K562 (cell line): ENCODE data around the gene ANKDD1A. TPM values are rescaled to one million over a fixed set of nuclear protein-coding genes. Genes with fewer than 3 reads are reported as not detected.

Experiments
- ATAC-seq: fragments of 200-7000 bp; cut with Tn5 transposase; 3 replicates; pipeline ENCODE4 v1.9.1; 2020; ENCODE audit warnings: moderate library complexity
- BruUV-seq: library from RNA; stranded (reverse); fragments of 400-500 nt; replicated peaks from 2 replicates; lab custom pipeline; 2021; lab: Mats Ljungman, UMichigan
- CTCF ChIA-PET: fragments of 300-600 bp; formaldehyde crosslinking; extraction: SDS; loops from one replicate; lab custom pipeline; 2021; ENCODE audit warnings: low intra/inter-chr PET ratio; lab: Yijun Ruan, JAX
- POLR2A ChIA-PET: fragments of 300-600, 350-650 bp; sonication (Branson Sonifier 250); formaldehyde crosslinking; extraction: SDS; loops from one replicate; lab custom pipeline; 2021; ENCODE audit warnings: antibody characterized with exemption, inconsistent platforms; lab: Yijun Ruan, JAX
- DNase-seq, 4 experiments: peaks; one replicate each; pipeline versions ENCODE4 v3.0.0 to v3.0.0-alpha.2; 2011 to 2018; ENCODE audit warnings: low spot score in 3 of 4, mixed read lengths in 3 of 4; ENCODE audit errors: extremely low read depth in 1 of 4
- FAIRE-seq: peaks from 2 replicates; lab custom pipeline; 2011; peaks lifted over from hg19 to GRCh38; lab: Jason Lieb, UNC
- H2AFZ ChIP-seq: 2 replicates; pipeline ENCODE4 v1.6.0; 2011; ENCODE audit warnings: low read depth, low read length, control low read depth, inconsistent platforms
- H3K27ac ChIP-seq: fragments of 200-600 bp; 3 replicates; pipeline ENCODE4 v1.8.0; 2011; ENCODE audit warnings: low read depth, mild to moderate bottlenecking, control low read depth, inconsistent platforms, low read length, moderate library complexity, mixed read lengths; ENCODE audit errors: extremely low read depth
- H3K27me3 ChIP-seq, 2 experiments: fragments of 300-600 bp in 1 of 2; 2 replicates in 1 of 2; 3 replicates in 1 of 2; pipeline versions ENCODE4 v1.6.0 to v1.8.0; 2011; ENCODE audit warnings: inconsistent platforms in 2 of 2, low read length in 2 of 2, mild to moderate bottlenecking in 1 of 2, mixed read lengths in 1 of 2, moderate library complexity in 1 of 2; ENCODE audit not compliant: control insufficient read depth in 2 of 2, insufficient read depth in 2 of 2
- H3K36me3 ChIP-seq: fragments of 300-600 bp; 3 replicates; pipeline ENCODE4 v1.8.0; 2011; ENCODE audit warnings: mild to moderate bottlenecking, low read length, inconsistent platforms; ENCODE audit not compliant: control insufficient read depth, insufficient read depth
- H3K4me1 ChIP-seq, 2 experiments: fragments of 200-600 bp in 1 of 2; replicated peaks in 1 of 2; 2 replicates in 1 of 2; 3 replicates in 1 of 2; pipeline versions ENCODE4 v1.5.1 to v1.8.0; 2011; ENCODE audit warnings: inconsistent platforms in 2 of 2, low read length in 2 of 2, mild to moderate bottlenecking in 1 of 2, mixed read lengths in 1 of 2, moderate library complexity in 1 of 2; ENCODE audit not compliant: control insufficient read depth in 2 of 2, insufficient read depth in 2 of 2
- H3K4me2 ChIP-seq: 2 replicates; pipeline ENCODE4 v1.6.1; 2011; ENCODE audit warnings: low read length, control low read depth, inconsistent platforms, mixed read lengths; ENCODE audit not compliant: insufficient read depth
- H3K4me3 ChIP-seq: fragments of 200-600 bp; sonication (generic), shearing (Covaris generic); 2 replicates; pipeline ENCODE4 v1.5.1; 2016; ENCODE audit warnings: control low read depth, inconsistent platforms
- H3K79me2 ChIP-seq: fragments of 200-600 bp; 3 replicates; pipeline ENCODE4 v1.8.0; 2011; ENCODE audit warnings: low read length, inconsistent platforms; ENCODE audit not compliant: control insufficient read depth, insufficient read depth
- H3K9ac ChIP-seq, 2 experiments: 2 replicates each; pipeline versions ENCODE4 v1.6.0 to v1.6.1; 2011; ENCODE audit warnings: low read depth in 2 of 2, low read length in 2 of 2, control low read depth in 1 of 2, inconsistent platforms in 1 of 2, mild to moderate bottlenecking in 1 of 2, mixed read lengths in 1 of 2; ENCODE audit not compliant: insufficient read depth in 1 of 2
- H3K9me1 ChIP-seq: one replicate; pipeline ENCODE4 v1.6.0; 2011; ENCODE audit warnings: inconsistent platforms, mild to moderate bottlenecking, low read length, moderate library complexity; ENCODE audit not compliant: control insufficient read depth, insufficient read depth
- H3K9me3 ChIP-seq: replicated peaks from 2 replicates; pipeline ENCODE4 v1.5.1; 2011; ENCODE audit warnings: low read depth, low read length, inconsistent platforms; ENCODE audit not compliant: control insufficient read depth, insufficient read depth
- H4K20me1 ChIP-seq: replicated peaks from 2 replicates; pipeline ENCODE4 v1.6.1; 2011; ENCODE audit warnings: low read length, inconsistent platforms, mixed read lengths; ENCODE audit not compliant: control insufficient read depth, insufficient read depth
- CBFA2T3 ChIP-seq: fragments of 450-650 bp; IDR thresholded peaks from 2 replicates; pipeline ENCODE4 v1.6.1; 2017
- CTBP1 ChIP-seq: fragments of 450-650 bp; IDR thresholded peaks from 2 replicates; pipeline ENCODE4 v1.6.1; 2016; ENCODE audit warnings: borderline replicate concordance
- ETV1 ChIP-seq: fragments of 450-650 bp; conservative IDR thresholded peaks from 2 replicates; pipeline ENCODE4 v1.6.1; 2016; ENCODE audit warnings: missing genetic modification characterization, control low read depth, low read depth, missing compliant biosample characterization
- GTF2F1 ChIP-seq: IDR thresholded peaks from 2 replicates; pipeline ENCODE4 v1.6.1; 2011; ENCODE audit warnings: low read depth, low read length, improper control_type of control experiment
- HDAC6 ChIP-seq: IDR thresholded peaks from 2 replicates; pipeline ENCODE4 v1.6.1; 2012; ENCODE audit warnings: low read depth, mild to moderate bottlenecking, control low read depth, inconsistent platforms, low read length, moderate library complexity
- HDGF ChIP-seq: fragments of 450-650 bp; IDR thresholded peaks from 2 replicates; pipeline ENCODE4 v1.6.1; 2016
- HMG20A ChIP-seq: fragments of 450-650 bp; formaldehyde crosslinking; conservative IDR thresholded peaks from 2 replicates; pipeline ENCODE4 v1.4.0; 2020; ENCODE audit warnings: mild to moderate bottlenecking, mixed read lengths
- JUND ChIP-seq, 2 experiments: IDR thresholded peaks; 2 replicates in 1 of 2; 3 replicates in 1 of 2; pipeline ENCODE4 v1.6.1; 2011; ENCODE audit warnings: borderline replicate concordance in 2 of 2, low read depth in 2 of 2, low read length in 2 of 2, improper control_type of control experiment in 1 of 2, missing biosample characterization in 1 of 2, missing genetic modification characterization in 1 of 2, missing genetic modification reagents in 1 of 2
- MAFK ChIP-seq: IDR thresholded peaks from 2 replicates; pipeline ENCODE4 v1.6.1; 2011; ENCODE audit warnings: low read length, improper control_type of control experiment
- PHF21A ChIP-seq: fragments of 450-650 bp; IDR thresholded peaks from 2 replicates; pipeline ENCODE4 v1.6.1; 2017; ENCODE audit warnings: low read depth, borderline replicate concordance
- SAP30 ChIP-seq: fragments of 200-600 bp; sonication (generic); IDR thresholded peaks from 2 replicates; pipeline ENCODE4 v1.6.1; 2012; ENCODE audit warnings: borderline replicate concordance, low read depth, mild to moderate bottlenecking, moderate library complexity, low read length, control low read depth, inconsistent platforms; ENCODE audit not compliant: insufficient read depth, poor library complexity, severe bottlenecking
- SRSF1 ChIP-seq: fragments of 200-400 bp; formaldehyde crosslinking; IDR thresholded peaks from 2 replicates; pipeline ENCODE4 v1.6.1; 2017; ENCODE audit warnings: mild to moderate bottlenecking, low read depth, low read length, moderate library complexity
- WGBS: fragments of 100-300 bp; shearing (Covaris generic); methylation state at CpG from one replicate; pipeline ENCODE4 v1.1.6; 2016; ENCODE audit warnings: low coverage, mixed read lengths; ENCODE audit not compliant: insufficient coverage; ENCODE audit errors: missing lambda C conversion rate; 5-methylcytosine and 5-hydroxymethylcytosine counted together
- in situ Hi-C: fragments of 300-500 bp; cut with MboI; formaldehyde crosslinking; loops from 4 replicates; pipeline ENCODE4 v1.15.0; 2018; ENCODE audit warnings: inconsistent platforms, mixed read lengths
- intact Hi-C: fragments of 100-400 bp; cut with micrococcal nuclease; formaldehyde crosslinking; loops from 2 replicates; pipeline ENCODE4 v1.14.2; 2022
- polyA plus RNA-seq, 8 experiments: library from polyadenylated mRNA; depleted of rRNA in 4 of 8; stranded (reverse) in 5 of 8; unstranded in 3 of 8; fragments of >200 nt; fragmentation: Nextera tagmentation in 2 of 8; fragmentation: Illumina TruSeq in 1 of 8; extraction: Ambion mirVana in 2 of 8; extraction: Trizol in 1 of 8; gene quantifications; 2 replicates each; pipeline versions ENCODE4 v1.2.1 to v1.2.3, GENCODE V29; 2011 to 2014; ENCODE audit warnings: inconsistent platforms in 1 of 8, missing spikeins in 1 of 8
- total RNA-seq, 7 experiments: library from RNA; depleted of rRNA in 6 of 7; stranded (reverse); fragments of >200 nt in 6 of 7; fragmentation: Illumina TruSeq in 2 of 7; extraction: Trizol in 2 of 7; gene quantifications; 2 replicates each; pipeline versions ENCODE4 v1.2.1 to v1.2.3, GENCODE V29; 2011 to 2021; ENCODE audit warnings: low replicate concordance in 1 of 7
- TF ChIP-seq, protein P1 (sequence below): fragments of 250-450 bp; sonication (Bioruptor Pico); IDR thresholded peaks from 2 replicates; pipeline ENCODE4 v1.8.0; 2021; ENCODE audit warnings: moderate library complexity, mild to moderate bottlenecking, inconsistent platforms
- TF ChIP-seq, protein P2 (sequence below), 2 experiments: IDR thresholded peaks in 1 of 2; conservative IDR thresholded peaks in 1 of 2; 2 replicates each; pipeline ENCODE4 v1.6.1; 2016; ENCODE audit warnings: low read depth in 2 of 2, mild to moderate bottlenecking in 1 of 2, missing compliant biosample characterization in 1 of 2, missing genetic modification characterization in 1 of 2, moderate library complexity in 1 of 2
- TF ChIP-seq, protein P3 (sequence below): fragments of 450-650 bp; IDR thresholded peaks from 2 replicates; pipeline ENCODE4 v1.6.1; 2016

The ANKDD1A gene
- total and polyA plus RNA-seq, 9 of the 15 experiments (the other 6 are each of a cell fraction or from before 2014, with no cell fraction given) = 0.08 to 0.80 (median 0.43) TPM

DNA sequence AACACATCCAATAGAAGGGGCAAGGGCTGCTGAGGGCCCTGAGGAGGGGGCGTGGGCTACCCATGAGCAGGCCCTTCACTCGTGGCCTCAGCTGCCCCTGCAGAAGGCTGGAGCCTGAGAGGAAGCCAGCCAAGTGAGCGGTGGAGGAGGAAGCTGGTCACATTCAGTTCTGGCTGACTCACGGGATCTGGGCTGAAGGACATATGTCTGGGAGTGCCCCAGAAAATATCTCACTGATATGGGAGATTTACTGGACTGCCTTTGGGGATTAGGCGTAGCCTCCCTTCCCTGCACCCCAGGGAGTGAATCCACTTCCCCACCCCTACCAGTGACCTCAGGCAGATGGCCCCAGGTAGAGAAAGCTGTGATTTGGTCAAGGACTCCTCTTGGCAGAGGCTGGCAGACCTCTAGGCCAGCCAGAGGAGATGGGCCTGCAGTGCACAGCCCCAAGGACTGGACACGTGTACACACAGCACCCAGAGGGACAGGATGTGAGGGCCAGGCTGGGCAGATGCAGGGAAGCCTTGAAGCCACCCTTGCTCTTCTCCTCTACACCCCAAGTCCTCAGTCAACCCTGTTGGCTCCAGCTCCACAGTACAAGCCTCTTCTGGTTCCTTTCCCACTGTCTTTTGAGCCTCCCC lies 14.2 kb upstream of the ANKDD1A start:
- POLR2A ChIA-PET = interaction anchor here (0.6 kb wide), 1 partner anchor 57 kb away, joined by 3 read pairs; no protein-coding TSS in a partner anchor
- CTCF ChIA-PET = no interaction called here
- H3K4me2 ChIP-seq = no peak overlapping the region
- in situ Hi-C loops (no loop called here), intact Hi-C loops (no loop called here)
- peaks cover 26 to 29% of the 10 kb centered on the region in 2 experiments for H3K4me1 ChIP-seq
- peak overlapping the region in 1 of 2 experiments; percentile 80; a peak in 2 of 4 replicates for H3K9ac ChIP-seq
- H2AFZ ChIP-seq = no peak overlapping the region
- peak; percentile 57 for ATAC-seq
- peak; percentile 23 for FAIRE-seq
- H3K4me3 ChIP-seq = no peak overlapping the region
- no peaks in the 10 kb centered on the region for H3K79me2 ChIP-seq
- no peaks in the 10 kb centered on the region for H3K9me1 ChIP-seq
- H3K36me3 ChIP-seq = no peaks in the 10 kb centered on the region
- WGBS = 9% methylated on average over 6 of the region's 6 CpGs
- no peaks in the 10 kb centered on the region for H3K9me3 ChIP-seq
- no peak overlapping the region for H3K27ac ChIP-seq
- BruUV-seq = no TSS peak
- H4K20me1 ChIP-seq = no peaks in the 10 kb centered on the region
- DNase-seq = peak in 1 of 4 experiments; percentile 44
- H3K27me3 ChIP-seq = 0 out of 5 replicates have a peak, but pooled peaks cover 0 to 5% of the 10 kb centered on the region in 2 experiments
- TF ChIP-seq SAP30 = no peak
- TF ChIP-seq, protein P1, sequence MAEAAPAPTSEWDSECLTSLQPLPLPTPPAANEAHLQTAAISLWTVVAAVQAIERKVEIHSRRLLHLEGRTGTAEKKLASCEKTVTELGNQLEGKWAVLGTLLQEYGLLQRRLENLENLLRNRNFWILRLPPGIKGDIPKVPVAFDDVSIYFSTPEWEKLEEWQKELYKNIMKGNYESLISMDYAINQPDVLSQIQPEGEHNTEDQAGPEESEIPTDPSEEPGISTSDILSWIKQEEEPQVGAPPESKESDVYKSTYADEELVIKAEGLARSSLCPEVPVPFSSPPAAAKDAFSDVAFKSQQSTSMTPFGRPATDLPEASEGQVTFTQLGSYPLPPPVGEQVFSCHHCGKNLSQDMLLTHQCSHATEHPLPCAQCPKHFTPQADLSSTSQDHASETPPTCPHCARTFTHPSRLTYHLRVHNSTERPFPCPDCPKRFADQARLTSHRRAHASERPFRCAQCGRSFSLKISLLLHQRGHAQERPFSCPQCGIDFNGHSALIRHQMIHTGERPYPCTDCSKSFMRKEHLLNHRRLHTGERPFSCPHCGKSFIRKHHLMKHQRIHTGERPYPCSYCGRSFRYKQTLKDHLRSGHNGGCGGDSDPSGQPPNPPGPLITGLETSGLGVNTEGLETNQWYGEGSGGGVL (CRISPR knock-in tag) = no peak
- TF ChIP-seq, protein P2, sequence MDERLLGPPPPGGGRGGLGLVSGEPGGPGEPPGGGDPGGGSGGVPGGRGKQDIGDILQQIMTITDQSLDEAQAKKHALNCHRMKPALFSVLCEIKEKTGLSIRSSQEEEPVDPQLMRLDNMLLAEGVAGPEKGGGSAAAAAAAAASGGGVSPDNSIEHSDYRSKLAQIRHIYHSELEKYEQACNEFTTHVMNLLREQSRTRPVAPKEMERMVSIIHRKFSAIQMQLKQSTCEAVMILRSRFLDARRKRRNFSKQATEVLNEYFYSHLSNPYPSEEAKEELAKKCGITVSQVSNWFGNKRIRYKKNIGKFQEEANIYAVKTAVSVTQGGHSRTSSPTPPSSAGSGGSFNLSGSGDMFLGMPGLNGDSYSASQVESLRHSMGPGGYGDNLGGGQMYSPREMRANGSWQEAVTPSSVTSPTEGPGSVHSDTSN (CRISPR knock-in tag; IDR thresholded peaks at IDR 0.05; ENCODE audit: low read depth) = no peak
- TF ChIP-seq, protein P2 (tag; conservative IDR thresholded peaks at IDR 0.05; ENCODE audit: low read depth) = peak; percentile 71
- no peak for TF ChIP-seq PHF21A
- peak; percentile 55; the same call in 1 of the 2 replicates for TF ChIP-seq CTBP1
- TF ChIP-seq HMG20A (CRISPR knock-in tag) = no peak
- 0 out of 2 replicates have a peak, but pooled peaks have one; percentile 6 for TF ChIP-seq ETV1 (tag)
- TF ChIP-seq CBFA2T3 = peak; percentile 68
- TF ChIP-seq MAFK = 0 out of 2 replicates have a peak, but pooled peaks have one; percentile 22
- no peak for TF ChIP-seq SRSF1
- TF ChIP-seq, protein P3, sequence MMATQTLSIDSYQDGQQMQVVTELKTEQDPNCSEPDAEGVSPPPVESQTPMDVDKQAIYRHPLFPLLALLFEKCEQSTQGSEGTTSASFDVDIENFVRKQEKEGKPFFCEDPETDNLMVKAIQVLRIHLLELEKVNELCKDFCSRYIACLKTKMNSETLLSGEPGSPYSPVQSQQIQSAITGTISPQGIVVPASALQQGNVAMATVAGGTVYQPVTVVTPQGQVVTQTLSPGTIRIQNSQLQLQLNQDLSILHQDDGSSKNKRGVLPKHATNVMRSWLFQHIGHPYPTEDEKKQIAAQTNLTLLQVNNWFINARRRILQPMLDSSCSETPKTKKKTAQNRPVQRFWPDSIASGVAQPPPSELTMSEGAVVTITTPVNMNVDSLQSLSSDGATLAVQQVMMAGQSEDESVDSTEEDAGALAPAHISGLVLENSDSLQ = no peak
- TF ChIP-seq HDGF = no peak
- no peak for TF ChIP-seq GTF2F1
- TF ChIP-seq JUND (IDR thresholded peaks at IDR 0.05; ENCODE audit: borderline replicate concordance, low read depth, low read length) = peak; percentile 22; the same call in 1 of the 2 replicates
- TF ChIP-seq JUND (tag; IDR thresholded peaks at IDR 0.05; ENCODE audit: borderline replicate concordance, low read depth, low read length) = peak; percentile 47; the same call in 1 of the 3 replicates
- no peak for TF ChIP-seq HDAC6
